Stimulated activated CD4-positive, alpha-beta T cell treated with anti-CD3 and anti-CD28 coated beads, Interleukin-2, amount 100 ng/mL, for 48 hours (primary cell): Measurements from ENCODE around the gene KDM3A.

ENCODE experiments used
- DNase-seq, 2 donors: peaks; one replicate each; pipeline ENCODE4 v3.0.0-alpha.2; 2020

Gene KDM3A

DNA sequence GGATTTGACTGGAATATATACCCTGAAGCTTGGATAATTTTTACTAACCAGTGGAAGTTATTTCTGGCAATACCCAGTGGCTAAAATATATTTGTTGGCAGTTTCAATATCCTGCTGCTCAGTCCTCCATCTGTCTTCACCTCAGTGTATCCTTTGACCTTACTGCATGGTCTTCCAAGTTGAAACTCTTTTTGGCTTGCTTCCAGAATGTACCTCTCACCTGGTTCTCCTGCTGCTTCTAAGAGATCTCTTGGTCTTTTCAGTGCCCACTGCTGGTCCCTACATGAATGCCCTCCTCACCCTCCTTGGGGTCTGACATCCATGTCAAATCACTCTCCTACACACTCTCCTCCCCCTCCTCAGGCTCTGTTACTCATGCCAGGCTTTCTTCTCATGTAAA, 4.8 kb upstream of the KDM3A start:
- DNase-seq: no peak

- no peak for DNase-seq
These were observed 1.1 kb upstream of the KDM3A start for GRCh38 chr2:86439879-86440630.

GRCh38 chr2:86441392-86441881, 266 bp downstream of the KDM3A start:
- DNase-seq: peak in 1 of 2 donors; percentile 24

DNA sequence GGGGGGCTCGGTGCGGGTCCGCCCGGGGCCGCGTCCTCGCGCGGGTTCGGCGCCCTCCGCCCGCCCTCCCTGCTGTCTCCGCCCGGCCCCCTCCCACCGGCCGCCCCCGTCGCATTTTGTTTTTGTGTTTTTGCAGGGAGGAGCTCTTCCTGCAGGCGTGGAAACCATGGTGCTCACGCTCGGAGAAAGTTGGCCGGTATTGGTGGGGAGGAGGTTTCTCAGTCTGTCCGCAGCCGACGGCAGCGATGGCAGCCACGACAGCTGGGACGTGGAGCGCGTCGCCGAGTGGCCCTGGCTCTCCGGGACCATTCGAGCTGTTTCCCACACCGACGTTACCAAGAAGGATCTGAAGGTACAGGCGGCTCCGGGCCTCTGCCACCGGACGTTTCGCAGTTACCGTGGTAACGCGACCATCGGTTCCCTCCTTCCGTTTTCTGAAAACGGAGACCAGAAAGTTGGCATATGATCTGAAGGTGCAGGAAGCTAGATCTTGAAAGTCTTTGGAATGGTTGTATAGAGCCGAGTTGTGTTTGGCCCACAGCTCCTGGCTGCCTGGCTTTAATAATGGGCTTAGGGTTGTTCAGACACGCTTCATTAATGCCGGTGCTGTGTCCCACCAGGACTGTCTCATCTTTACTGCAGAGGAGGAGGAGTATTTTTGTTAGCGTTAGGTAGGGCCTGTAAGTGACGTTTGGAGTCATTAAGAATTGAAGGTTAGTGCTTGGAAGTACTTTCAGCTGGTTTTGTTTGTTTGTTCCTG, 891 bp downstream of the KDM3A start:
- peak; percentile 45 to 50 for DNase-seq

GRCh38 chr2:86442642-86443005, 1.5 kb downstream of the KDM3A start:
- peak; percentile 61 to 71 for DNase-seq

DNA sequence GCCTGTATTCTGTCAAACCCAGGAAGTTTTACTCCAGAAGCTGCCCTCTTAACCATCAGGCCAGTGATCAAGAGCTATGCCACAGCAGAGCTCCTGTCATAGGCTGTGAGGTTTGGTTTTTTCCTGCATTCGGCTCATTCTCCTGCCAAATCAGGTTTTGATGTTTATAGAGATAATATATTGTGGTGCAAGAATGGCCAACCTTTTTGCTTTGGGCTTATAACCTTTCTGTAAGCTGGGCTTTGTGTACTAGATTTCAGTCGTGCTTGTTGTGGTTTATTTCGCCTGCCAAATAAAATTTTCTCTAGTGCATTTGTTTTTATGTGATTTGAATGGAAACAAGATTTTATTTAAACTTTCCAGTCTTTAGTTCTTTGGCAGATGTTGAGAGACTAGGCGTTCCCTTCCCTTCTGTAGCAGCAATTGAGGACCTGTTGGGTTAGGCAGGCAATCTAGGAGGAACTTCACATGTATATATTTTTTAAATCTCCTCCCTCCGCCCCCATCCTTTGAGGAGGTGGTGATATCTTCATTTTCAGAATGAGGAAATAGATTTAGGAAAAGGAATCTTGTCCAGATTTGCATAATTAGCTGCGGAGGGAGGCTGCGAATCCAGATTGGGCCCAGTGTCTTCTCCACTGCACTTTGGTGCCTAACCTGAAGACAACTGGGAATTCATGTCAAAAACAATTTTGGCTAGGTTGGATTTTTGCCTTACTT, 2.6 kb downstream of the KDM3A start:
- DNase-seq: no peak

- DNase-seq: no peak
These were observed 4.3 kb downstream of the KDM3A start for GRCh38 chr2:86445436-86445835.

DNA sequence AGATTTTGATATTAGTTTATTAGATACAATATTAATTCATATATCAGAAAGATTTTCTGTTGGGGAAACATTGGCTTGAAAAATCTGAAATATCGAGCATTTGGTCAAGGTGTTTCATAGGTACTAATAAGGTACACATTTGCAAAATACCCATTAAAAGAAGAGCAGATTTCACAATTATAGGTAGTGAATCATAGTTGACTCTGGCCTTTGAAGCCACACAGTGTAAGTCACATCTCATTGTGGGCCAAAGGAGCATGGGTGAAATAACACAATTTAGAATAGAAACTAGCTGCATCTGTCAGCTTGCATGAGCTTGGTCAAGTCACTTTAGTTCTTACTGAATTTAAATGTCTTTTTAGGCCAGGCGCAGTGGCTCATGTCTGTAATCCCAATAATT, 4.9 kb downstream of the KDM3A start:
- DNase-seq: no peak

- DNase-seq: no peak
These were observed 12.7 kb downstream of the KDM3A start for GRCh38 chr2:86453836-86454235.

DNA sequence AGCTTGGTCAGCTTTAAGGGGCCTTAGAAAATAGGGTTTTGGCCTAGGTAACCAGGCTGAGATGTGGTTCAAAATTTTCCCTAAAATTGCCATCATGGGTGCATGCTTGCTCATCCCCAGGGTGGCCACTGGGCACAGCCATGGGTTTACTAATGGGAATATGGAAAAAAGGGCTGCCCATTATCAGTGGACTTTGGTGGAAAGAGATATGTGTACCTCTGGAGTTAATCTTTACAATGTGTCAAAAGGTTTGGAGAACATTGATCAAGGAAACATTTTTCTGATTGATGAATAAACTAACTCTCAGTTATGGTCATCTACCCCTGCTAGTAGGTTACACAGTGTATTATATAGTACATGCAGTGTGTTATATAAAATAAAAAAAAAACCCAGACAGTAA, 13.1 kb downstream of the KDM3A start:
- DNase-seq: no peak

GRCh38 chr2:86455181-86455580, 14.0 kb downstream of the KDM3A start:
- no peak for DNase-seq

GRCh38 chr2:86461042-86461743, 20.0 kb downstream of the KDM3A start:
- DNase-seq: no peak

- no peak for DNase-seq
These were observed 23.5 kb downstream of the KDM3A start for GRCh38 chr2:86464652-86465051.

DNA sequence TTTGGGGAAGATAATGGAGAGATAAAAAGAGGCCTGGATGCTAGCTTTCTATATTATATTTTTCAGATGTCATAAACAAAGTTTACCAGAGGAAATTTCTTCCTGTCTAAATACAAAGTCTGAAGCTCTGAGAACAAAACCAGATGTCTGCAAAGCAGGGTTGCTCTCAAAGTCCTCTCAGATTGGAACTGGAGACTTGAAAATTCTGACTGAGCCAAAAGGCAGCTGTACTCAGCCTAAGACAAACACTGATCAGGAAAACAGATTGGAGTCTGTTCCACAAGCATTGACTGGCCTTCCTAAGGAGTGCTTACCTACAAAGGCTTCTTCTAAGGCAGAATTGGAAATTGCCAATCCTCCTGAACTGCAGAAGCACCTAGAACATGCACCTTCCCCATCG, 25.1 kb downstream of the KDM3A start:
- DNase-seq: no peak

DNA sequence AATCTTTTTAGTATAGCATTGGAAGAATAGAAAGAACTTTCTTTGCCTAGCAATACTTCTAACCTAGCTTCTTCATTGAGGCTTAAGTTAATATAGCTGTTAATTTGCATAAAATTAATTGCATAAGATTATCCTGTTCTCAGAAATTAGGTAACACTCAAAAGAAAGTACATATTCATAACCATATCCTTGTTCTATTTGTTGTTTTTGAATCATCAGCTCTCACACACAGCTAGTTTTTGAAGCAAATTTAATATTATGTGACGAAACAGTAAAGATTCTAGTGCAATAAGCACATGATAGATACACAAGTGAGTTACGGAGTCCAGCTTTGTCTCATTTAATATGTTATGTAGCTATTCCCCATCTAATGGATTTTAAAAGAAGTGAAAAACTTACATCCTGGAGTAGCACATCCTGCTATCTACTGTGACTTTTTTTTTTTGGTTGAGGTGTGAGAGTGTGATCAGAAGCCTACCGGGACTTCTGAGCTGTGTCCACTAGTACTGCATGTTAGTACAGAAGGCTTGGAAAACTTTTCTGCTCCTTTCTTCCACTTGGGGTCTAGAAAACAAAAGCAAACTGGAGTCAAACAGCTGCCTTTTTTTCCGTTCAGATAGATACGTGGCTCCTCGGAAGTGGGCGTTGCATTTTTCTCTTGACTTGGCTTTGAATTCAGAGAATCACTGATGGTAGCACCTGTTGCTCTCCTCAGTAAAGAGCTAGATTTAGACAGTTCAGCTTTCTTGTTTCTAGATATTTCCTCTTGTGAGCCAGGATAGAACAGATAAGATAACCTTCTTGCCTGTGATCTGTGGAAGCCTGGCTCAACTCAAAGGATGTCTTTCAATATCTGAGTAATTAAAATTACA, 27.2 kb downstream of the KDM3A start:
- DNase-seq: no peak

DNA sequence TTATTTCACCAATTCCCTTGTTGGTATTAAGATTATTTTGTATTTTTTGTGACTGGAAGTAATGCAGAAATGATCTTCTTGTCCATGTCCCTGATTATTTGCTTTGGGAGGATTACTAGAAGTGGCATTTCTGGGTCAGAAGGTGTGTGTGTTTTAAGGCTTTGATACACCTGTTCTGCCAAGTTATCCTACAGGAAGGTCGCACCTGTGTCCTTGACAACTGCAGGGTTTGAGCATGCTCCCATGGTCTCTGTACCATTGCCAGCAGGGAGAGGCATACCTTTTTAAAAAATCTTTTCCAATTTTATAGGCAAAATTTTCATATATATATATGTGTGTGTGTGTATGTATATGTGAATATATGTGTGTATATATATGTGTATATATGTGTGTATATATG, 29.7 kb downstream of the KDM3A start:
- DNase-seq: no peak

GRCh38 chr2:86471637-86472036, 30.5 kb downstream of the KDM3A start:
- DNase-seq: no peak

DNA sequence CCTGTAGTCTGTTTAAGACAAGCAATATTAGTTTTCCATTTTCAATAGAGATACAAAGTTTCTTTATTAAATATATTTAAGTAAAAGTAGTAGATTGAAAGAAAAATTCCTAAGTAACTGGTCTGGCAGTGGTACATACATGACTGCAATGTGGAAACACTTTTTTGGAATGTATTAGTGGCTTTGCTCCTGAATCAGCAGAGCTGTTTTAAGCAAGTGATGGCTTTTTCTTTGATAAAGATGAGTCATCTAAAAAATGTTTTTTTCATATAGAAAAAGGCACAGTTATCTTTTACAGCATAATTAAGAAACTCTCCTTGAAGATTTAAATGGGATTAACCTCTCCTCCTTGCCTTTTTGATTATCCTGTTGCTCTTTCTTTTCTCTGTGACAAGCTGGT, 34.9 kb downstream of the KDM3A start:
- no peak for DNase-seq

GRCh38 chr2:86476918-86477317, 35.7 kb downstream of the KDM3A start:
- no peak for DNase-seq

- no peak for DNase-seq
These were observed 36.2 kb downstream of the KDM3A start for GRCh38 chr2:86477349-86477748.

DNA sequence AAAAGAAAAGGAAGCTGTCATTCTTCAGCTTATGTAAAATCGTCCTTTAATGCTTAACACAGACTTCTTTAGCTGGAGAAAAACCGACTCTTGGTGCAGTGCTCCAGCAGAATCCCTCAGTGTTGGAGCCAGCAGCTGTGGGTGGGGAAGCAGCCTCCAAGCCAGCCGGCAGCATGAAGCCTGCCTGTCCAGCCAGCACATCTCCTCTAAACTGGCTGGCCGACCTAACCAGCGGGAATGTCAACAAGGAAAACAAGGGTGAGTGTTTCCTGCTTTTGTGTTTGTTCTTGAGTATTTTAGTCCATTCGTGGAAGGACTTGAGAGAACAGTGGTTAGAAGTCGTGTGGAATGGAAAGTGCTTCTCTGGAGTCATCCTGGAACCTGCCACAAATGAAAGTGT, 38.9 kb downstream of the KDM3A start:
- no peak for DNase-seq

- no peak for DNase-seq
These were observed 40.9 kb downstream of the KDM3A start for GRCh38 chr2:86482034-86482433.
